Measurements from ENCODE around the gene TMEM95. TPM values are rescaled to one million over a fixed set of nuclear protein-coding genes. Genes with fewer than 3 reads are reported as not detected.
A peak's percentile ranks its signal among the peaks of the same experiment; 100 is the strongest.

TMEM95 gene
- total RNA-seq, 1 donor from 2014 or later: not detected

- peak; percentile 94 for ATAC-seq
- peak; percentile 44 for TF ChIP-seq CTCF (IDR thresholded peaks at IDR 0.05)
- Histone ChIP-seq H3K4me3 (peak within 1 kb of the TSS; percentile 76), H3K36me3 (peaks cover 3% of the 10 kb centered on the region), H3K9me3 (no peaks in the 10 kb centered on the region), H3K27ac (peak within 1 kb of the TSS; percentile 92), H3K27me3 (no peaks in the 10 kb centered on the region), H3K4me1 (peaks cover 7% of the 10 kb centered on the region)
- intact Hi-C loops (cut with DNase I): no loop called here
- peak; percentile 95 for DNase-seq
Measured at GRCh38 chr17:7394452-7395191, 39.7 kb downstream of the TMEM95 start, which contains the start of gene PLSCR3. Gene PLSCR3 (minus strand): TSS chr17:7394525. CDS start chr17:7394110, 415 bp downstream.

- Histone ChIP-seq H3K27ac (no peak overlapping the region), H3K4me3 (no peak overlapping the region), H3K9me3 (no peaks in the 10 kb centered on the region), H3K4me1 (peaks cover 7% of the 10 kb centered on the region), H3K36me3 (no peaks in the 10 kb centered on the region), H3K27me3 (no peaks in the 10 kb centered on the region)
- ATAC-seq (no peak), DNase-seq (no peak)
- TF ChIP-seq CTCF (IDR thresholded peaks at IDR 0.05): no peak
- intact Hi-C loops (cut with DNase I): no loop called here
Measured at GRCh38 chr17:7396147-7396546, 41.2 kb downstream of the TMEM95 start.

GRCh38 chr17:7398612-7399011 lies 43.7 kb downstream of the TMEM95 start:
- intact Hi-C loops (cut with DNase I): no loop called here
- TF ChIP-seq CTCF (IDR thresholded peaks at IDR 0.05): no peak
- Histone ChIP-seq H3K36me3 (no peaks in the 10 kb centered on the region), H3K9me3 (no peaks in the 10 kb centered on the region), H3K27me3 (no peaks in the 10 kb centered on the region), H3K27ac (no peak overlapping the region), H3K4me1 (peaks cover 12% of the 10 kb centered on the region), H3K4me3 (no peak overlapping the region)
- no peak for ATAC-seq
- DNase-seq: no peak

GRCh38 chr17:7403043-7403726 lies 48.2 kb downstream of the TMEM95 start:
- Histone ChIP-seq H3K27ac (peak overlapping the region; percentile 78), H3K27me3 (no peaks in the 10 kb centered on the region), H3K36me3 (no peaks in the 10 kb centered on the region), H3K4me1 (peaks cover 10% of the 10 kb centered on the region), H3K4me3 (peak overlapping the region; percentile 64), H3K9me3 (no peaks in the 10 kb centered on the region)
- DNase-seq: peak; percentile 73
- ATAC-seq: no peak
- intact Hi-C loops (cut with DNase I): no loop called here
- no peak for TF ChIP-seq CTCF (IDR thresholded peaks at IDR 0.05)

DNA sequence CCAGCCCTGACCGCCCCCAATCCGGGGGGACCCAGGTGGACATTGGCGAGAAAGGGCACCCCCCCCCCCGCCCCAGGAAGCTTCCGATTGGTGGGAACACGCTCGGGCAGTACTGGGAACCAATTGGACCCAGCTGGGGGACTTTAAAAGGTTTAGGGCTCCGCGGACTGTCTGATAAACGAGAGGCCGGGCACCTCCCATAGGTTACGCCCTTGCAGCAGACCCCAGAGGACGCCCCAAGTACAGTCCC lies 48.7 kb downstream of the TMEM95 start:
- TF ChIP-seq CTCF (IDR thresholded peaks at IDR 0.05): no peak
- peaks cover 10% of the 10 kb centered on the region for H3K4me1 ChIP-seq
- ATAC-seq: peak; percentile 62
- no peaks in the 10 kb centered on the region for H3K9me3 ChIP-seq
- H3K27me3 ChIP-seq: no peaks in the 10 kb centered on the region
- intact Hi-C loops (cut with DNase I): no loop called here
- no peaks in the 10 kb centered on the region for H3K36me3 ChIP-seq
- DNase-seq: no peak
- H3K4me3 ChIP-seq: peak overlapping the region; percentile 64
- H3K27ac ChIP-seq: peak overlapping the region; percentile 78

Measured in upper lobe of right lung (tissue), 1 donor.